Measurements from ENCODE around the gene TMEM44.

DNA sequence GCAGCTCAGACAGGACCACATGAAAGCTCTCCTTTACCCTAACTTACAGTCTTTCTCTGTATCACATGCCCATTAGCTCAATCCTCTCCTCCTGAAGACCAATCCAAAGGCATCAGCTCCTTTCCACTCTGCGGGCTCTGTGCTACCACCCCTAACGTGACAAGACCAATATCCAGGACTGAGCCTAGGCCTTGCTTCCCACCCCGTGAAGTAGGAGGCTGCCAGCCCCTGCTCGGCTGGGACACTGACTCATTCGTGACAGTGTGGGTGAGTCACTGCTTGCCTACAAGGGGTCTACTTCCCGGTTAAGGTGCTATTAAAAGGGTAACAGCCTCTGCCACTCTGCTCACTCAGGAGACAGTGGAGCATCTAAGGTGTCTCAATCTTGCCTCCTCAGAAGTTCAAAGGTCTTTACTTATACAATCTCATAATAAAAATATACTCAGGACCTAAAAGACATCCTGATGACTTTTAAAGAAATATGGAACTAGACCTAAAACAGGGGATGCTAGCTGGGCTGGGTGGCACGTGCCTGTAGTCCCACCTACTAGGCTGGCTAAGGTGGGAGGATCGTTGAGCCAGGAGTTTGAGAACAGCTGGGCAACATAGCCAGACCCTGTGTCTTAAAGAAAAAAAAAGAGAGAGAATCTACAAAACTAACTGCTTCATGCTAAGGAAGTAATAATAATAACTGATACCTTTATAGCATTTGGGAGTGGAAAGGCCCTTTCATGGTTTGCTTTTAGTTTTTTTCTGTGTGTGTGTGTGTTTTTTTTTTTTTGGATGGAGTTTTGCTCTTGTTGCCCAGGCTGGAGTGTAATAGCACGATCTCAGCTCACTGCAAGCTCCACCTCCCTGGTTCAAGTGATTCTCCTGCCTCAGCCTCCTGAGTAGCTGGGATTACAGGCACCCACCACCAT lies 55.0 kb downstream of the TMEM44 start:
- TF ChIP-seq, protein P1, sequence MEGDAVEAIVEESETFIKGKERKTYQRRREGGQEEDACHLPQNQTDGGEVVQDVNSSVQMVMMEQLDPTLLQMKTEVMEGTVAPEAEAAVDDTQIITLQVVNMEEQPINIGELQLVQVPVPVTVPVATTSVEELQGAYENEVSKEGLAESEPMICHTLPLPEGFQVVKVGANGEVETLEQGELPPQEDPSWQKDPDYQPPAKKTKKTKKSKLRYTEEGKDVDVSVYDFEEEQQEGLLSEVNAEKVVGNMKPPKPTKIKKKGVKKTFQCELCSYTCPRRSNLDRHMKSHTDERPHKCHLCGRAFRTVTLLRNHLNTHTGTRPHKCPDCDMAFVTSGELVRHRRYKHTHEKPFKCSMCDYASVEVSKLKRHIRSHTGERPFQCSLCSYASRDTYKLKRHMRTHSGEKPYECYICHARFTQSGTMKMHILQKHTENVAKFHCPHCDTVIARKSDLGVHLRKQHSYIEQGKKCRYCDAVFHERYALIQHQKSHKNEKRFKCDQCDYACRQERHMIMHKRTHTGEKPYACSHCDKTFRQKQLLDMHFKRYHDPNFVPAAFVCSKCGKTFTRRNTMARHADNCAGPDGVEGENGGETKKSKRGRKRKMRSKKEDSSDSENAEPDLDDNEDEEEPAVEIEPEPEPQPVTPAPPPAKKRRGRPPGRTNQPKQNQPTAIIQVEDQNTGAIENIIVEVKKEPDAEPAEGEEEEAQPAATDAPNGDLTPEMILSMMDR (conservative IDR thresholded peaks at IDR 0.05; ENCODE audit: low read length): no peak
- no peak for TF ChIP-seq EZH2phosphoT487 (IDR thresholded peaks at IDR 0.05; ENCODE audit: borderline replicate concordance)

All from Loucy (cell line).